Body of pancreas (tissue), 4 donors: ENCODE data around the gene SIX2.

Experiments
- CTCF ChIP-seq, 7 experiments: fragments of 450-650 bp in 4 of 7; fragments of 200-600 bp in 3 of 7; sonication (generic) in 3 of 7; IDR thresholded peaks; one replicate each; pipeline ENCODE4 v1.5.1; 2016 to 2019; ENCODE audit warnings: antibody characterized with exemption in 7 of 7
- POLR2A ChIP-seq, 3 donors: fragments of 450-650 bp; IDR thresholded peaks; one replicate each; pipeline ENCODE4 v1.6.1; 2016; ENCODE audit warnings: antibody characterized with exemption in 3 of 3, mild to moderate bottlenecking in 2 of 3

- no peak for TF ChIP-seq CTCF (IDR thresholded peaks at IDR 0.05)
- no peak for TF ChIP-seq POLR2A (IDR thresholded peaks at IDR 0.05)
Observed at GRCh38 chr2:45055162-45055605, 45.9 kb upstream of the SIX2 start.
